HG03064 (cell line): Measurements from ENCODE around the gene GLDC.

Source experiments
- ATAC-seq: cut with Tn5 transposase; IDR thresholded peaks from one replicate; pipeline ENCODE4 v1.9.1; 2021; ENCODE audit warnings: low read depth; ENCODE audit not compliant: unreplicated experiment

The GLDC gene

GRCh38 chr9:6525326-6526045 lies 120.0 kb downstream of the GLDC start:
- ATAC-seq = no peak

- no peak for ATAC-seq
Measured at GRCh38 chr9:6522263-6522662, 123.3 kb downstream of the GLDC start.

- no peak for ATAC-seq
Measured at GRCh38 chr9:6512085-6512657, 133.4 kb downstream of the GLDC start.

- ATAC-seq = no peak
Measured at GRCh38 chr9:6506571-6506970, 139.0 kb downstream of the GLDC start.

GRCh38 chr9:6502399-6502798 lies 143.1 kb downstream of the GLDC start:
- no peak for ATAC-seq

GRCh38 chr9:6501526-6502210 lies 143.9 kb downstream of the GLDC start:
- no peak for ATAC-seq

GRCh38 chr9:6498982-6499381 lies 146.5 kb downstream of the GLDC start:
- ATAC-seq = no peak

- ATAC-seq = no peak
Measured at GRCh38 chr9:6495466-6495865, 150.1 kb downstream of the GLDC start.

GRCh38 chr9:6490863-6491262 lies 154.7 kb downstream of the GLDC start:
- ATAC-seq = no peak

- ATAC-seq = no peak
Measured at GRCh38 chr9:6489099-6489498, 156.4 kb downstream of the GLDC start.

GRCh38 chr9:6488395-6488794 lies 157.1 kb downstream of the GLDC start:
- ATAC-seq = no peak

- no peak for ATAC-seq
Measured at GRCh38 chr9:6484210-6484609, 161.3 kb downstream of the GLDC start.
